Peyer's patch (tissue), 4 donors: ENCODE results near the gene ARMH2. TPM values are rescaled to one million over a fixed set of nuclear protein-coding genes. Genes with fewer than 3 reads are reported as not detected.
"Not testable (repeated sequence)": the region's sequence is repeated elsewhere in the genome, so short reads cannot be mapped to it uniquely, and the experiment has no call there.

Source experiments
- DNase-seq, 3 donors: peaks; one replicate each; pipeline ENCODE4 v3.0.0-alpha.2; 2017 to 2019
- H3K27ac ChIP-seq, 4 donors: fragments of 200-600 bp; sonication (generic); one replicate each; pipeline ENCODE4 v1.5.1; 2016 to 2019
- H3K27me3 ChIP-seq, 2 donors: fragments of 200-600 bp; sonication (generic); one replicate each; pipeline ENCODE4 v1.5.1; 2019
- H3K36me3 ChIP-seq, 3 donors: fragments of 200-600 bp; sonication (generic); one replicate each; pipeline ENCODE4 v1.5.1; 2016 to 2019
- H3K4me1 ChIP-seq, 4 donors: fragments of 200-600 bp; sonication (generic); one replicate each; pipeline ENCODE4 v1.5.1; 2016 to 2019
- H3K4me3 ChIP-seq, 4 donors: fragments of 200-600 bp; sonication (generic); 1 replicate in 3 of 4; 2 replicates in 1 of 4; pipeline ENCODE4 v1.5.1; 2016 to 2019; ENCODE audit warnings: mild to moderate bottlenecking in 1 of 4
- H3K9me3 ChIP-seq, 4 donors: fragments of 200-600 bp; sonication (generic); one replicate each; pipeline ENCODE4 v1.5.1; 2016 to 2019; ENCODE audit warnings: mild to moderate bottlenecking in 1 of 4
- CTCF ChIP-seq, 6 experiments: fragments of 450-650 bp in 4 of 6; fragments of 200-600 bp in 2 of 6; sonication (generic) in 1 of 6; IDR thresholded peaks; one replicate each; pipeline ENCODE4 v1.5.1; 2017 to 2019; ENCODE audit warnings: antibody characterized with exemption in 6 of 6, mild to moderate bottlenecking in 3 of 6, moderate library complexity in 1 of 6
- POLR2A ChIP-seq, 2 donors: fragments of 450-650 bp; IDR thresholded peaks; one replicate each; pipeline ENCODE4 v1.5.1; 2017; ENCODE audit warnings: antibody characterized with exemption in 2 of 2, mild to moderate bottlenecking in 2 of 2, moderate library complexity in 2 of 2
- total RNA-seq, 4 donors: library from RNA; depleted of rRNA; stranded (reverse); fragments of >200 nt; gene quantifications; one replicate each; pipeline ENCODE4 v1.1.0, GENCODE V29; 2016

ARMH2 gene
- total RNA-seq, 4 donors from 2014 or later, result not detected

DNA sequence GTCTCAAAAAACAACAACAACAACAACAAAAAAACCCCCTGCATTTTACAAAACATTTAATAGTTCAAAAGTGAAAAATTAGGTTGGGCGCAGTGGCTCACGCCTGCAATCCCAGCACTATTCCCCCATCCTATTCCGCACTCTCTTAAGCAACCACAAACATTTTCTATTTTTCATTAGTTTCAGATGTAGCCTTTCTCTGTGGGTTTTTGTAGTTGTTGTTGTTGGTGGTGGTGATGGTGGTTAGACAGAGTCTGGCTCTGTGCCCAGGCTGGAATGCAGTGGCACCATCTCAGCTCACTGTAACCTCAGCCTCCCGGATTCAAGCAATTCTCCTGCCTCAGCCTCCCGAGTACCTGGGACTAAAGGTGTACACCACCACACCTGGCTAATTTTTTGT, 30.4 kb downstream of the ARMH2 start:
- Histone ChIP-seq H3K4me1 (no peaks in the 10 kb centered on the region), H3K27ac (no peak overlapping the region), H3K27me3 (no peaks in the 10 kb centered on the region), H3K36me3 (no peaks in the 10 kb centered on the region), H3K9me3 (no peaks in the 10 kb centered on the region), H3K4me3 (no peak overlapping the region)
- no peak for DNase-seq
- TF ChIP-seq POLR2A (IDR thresholded peaks at IDR 0.05), result no peak
- TF ChIP-seq CTCF (IDR thresholded peaks at IDR 0.05), result no peak

DNA sequence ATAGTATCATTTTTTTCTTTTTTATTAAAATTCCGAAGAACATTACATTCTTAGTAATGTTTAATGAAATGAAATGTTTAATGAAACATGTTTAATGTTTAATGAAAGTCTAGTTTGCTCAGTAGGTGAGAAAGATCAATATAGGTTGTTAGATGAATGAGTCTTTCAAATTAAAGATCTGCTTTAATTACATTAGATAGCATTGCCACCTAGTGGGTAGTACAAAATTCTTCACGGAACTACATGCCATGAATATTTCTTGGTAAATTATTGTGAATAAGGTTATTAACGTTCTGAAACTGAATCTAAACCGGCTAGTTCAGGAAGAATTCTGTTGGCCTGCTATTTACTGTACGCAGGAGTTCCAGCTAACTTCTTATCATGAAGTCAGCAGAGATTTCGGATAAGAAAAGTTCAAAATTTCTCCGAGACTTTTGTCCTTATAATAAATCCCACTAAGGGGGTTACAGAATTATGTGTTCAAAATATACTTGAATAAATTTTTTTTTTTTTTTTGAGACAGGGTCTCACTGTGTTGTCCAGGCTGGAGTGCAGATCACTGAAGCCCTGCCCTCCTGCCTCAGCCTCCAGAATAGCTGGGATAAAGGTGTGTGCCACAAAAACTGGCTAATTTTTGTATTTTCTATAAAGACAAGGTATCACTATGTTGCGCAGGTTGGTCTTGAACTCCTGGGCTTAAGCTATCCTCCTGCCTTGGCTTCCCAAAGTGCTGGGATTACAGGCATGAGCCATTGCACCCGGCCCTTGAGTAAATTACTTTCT, 31.8 kb downstream of the ARMH2 start:
- H3K36me3 ChIP-seq, result no peaks in the 10 kb centered on the region

GRCh38 chr6:24765968-24766367, 32.7 kb downstream of the ARMH2 start:
- not testable (repeated sequence) for DNase-seq, H3K4me3 ChIP-seq, H3K9me3 ChIP-seq, H3K36me3 ChIP-seq, H3K4me1 ChIP-seq, H3K27ac ChIP-seq, H3K27me3 ChIP-seq

More for the DNA sequence above, 31.8 kb downstream of the ARMH2 start:
- H3K4me3 ChIP-seq, result no peak overlapping the region
- no peak overlapping the region for H3K27ac ChIP-seq
- H3K9me3 ChIP-seq, result no peaks in the 10 kb centered on the region
- TF ChIP-seq POLR2A (IDR thresholded peaks at IDR 0.05), result no peak
- TF ChIP-seq CTCF (IDR thresholded peaks at IDR 0.05), result peak in 5 of 6 experiments; percentile 19 to 75 (median 68)
- no peaks in the 10 kb centered on the region for H3K4me1 ChIP-seq
- no peak for DNase-seq
- no peaks in the 10 kb centered on the region for H3K27me3 ChIP-seq

- not testable (repeated sequence) for H3K4me3 ChIP-seq, DNase-seq, H3K4me1 ChIP-seq, H3K27me3 ChIP-seq, H3K9me3 ChIP-seq, H3K36me3 ChIP-seq, H3K27ac ChIP-seq
- TF ChIP-seq POLR2A (IDR thresholded peaks at IDR 0.05), result peak; percentile 36 to 40
Measured at GRCh38 chr6:24764833-24765828, 33.6 kb downstream of the ARMH2 start.

DNA sequence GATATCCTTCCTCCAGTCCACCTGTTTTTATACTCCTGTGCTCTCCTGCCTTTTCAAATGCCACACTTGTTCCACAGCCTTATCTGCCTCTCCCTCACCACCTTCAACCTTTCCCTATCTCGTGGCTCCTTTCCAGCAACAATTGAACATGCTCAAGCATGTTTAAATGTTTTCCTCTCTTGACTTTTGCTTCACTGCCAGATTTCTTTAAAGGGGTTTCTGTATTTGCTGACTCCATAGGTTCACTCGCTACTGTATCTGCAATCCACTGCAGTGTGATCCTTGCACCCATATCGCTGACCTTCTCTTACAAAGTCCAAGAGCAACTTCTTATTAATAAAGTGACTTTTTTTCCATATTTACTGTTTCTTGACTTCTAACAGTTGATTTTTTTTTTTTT, 35.1 kb downstream of the ARMH2 start:
- Histone ChIP-seq H3K27me3 (no peaks in the 10 kb centered on the region), H3K27ac (peak overlapping the region in 1 of 4 donors; percentile 29), H3K36me3 (no peaks in the 10 kb centered on the region), H3K4me3 (no peak overlapping the region), H3K9me3 (no peaks in the 10 kb centered on the region), H3K4me1 (no peaks in the 10 kb centered on the region)
- no peak for DNase-seq
- no peak for TF ChIP-seq CTCF (IDR thresholded peaks at IDR 0.05)
- TF ChIP-seq POLR2A (IDR thresholded peaks at IDR 0.05), result no peak

GRCh38 chr6:24761851-24762250, 36.9 kb downstream of the ARMH2 start:
- Histone ChIP-seq H3K27me3 (no peaks in the 10 kb centered on the region), H3K4me1 (no peaks in the 10 kb centered on the region), H3K36me3 (no peaks in the 10 kb centered on the region), H3K9me3 (no peaks in the 10 kb centered on the region), H3K4me3 (no peak overlapping the region), H3K27ac (no peak overlapping the region)
- DNase-seq, result no peak
- TF ChIP-seq POLR2A (IDR thresholded peaks at IDR 0.05) (no peak), CTCF (IDR thresholded peaks at IDR 0.05) (no peak)
